IPS-20b (cell line): ENCODE data around the gene KCNG2.

Source experiments
- H3K27ac ChIP-seq: one replicate; pipeline ENCODE4 v1.5.1; 2013; ENCODE audit warnings: low read length
- H3K27me3 ChIP-seq: 2 replicates; pipeline ENCODE4 v1.6.1; 2013; ENCODE audit warnings: mild to moderate bottlenecking, low read length, inconsistent platforms; ENCODE audit not compliant: insufficient read depth
- H3K36me3 ChIP-seq: 2 replicates; pipeline ENCODE4 v1.6.1; 2013; ENCODE audit warnings: low read depth, mild to moderate bottlenecking, inconsistent platforms, low read length, moderate library complexity; ENCODE audit not compliant: insufficient read depth
- H3K4me1 ChIP-seq: 2 replicates; pipeline ENCODE4 v1.6.1; 2013; ENCODE audit warnings: mild to moderate bottlenecking, control low read depth, inconsistent platforms, low read length, moderate library complexity; ENCODE audit not compliant: insufficient read depth
- H3K4me3 ChIP-seq: 2 replicates; pipeline ENCODE4 v1.5.1; 2013; ENCODE audit warnings: mild to moderate bottlenecking, low read length, inconsistent platforms
- H3K9ac ChIP-seq: 2 replicates; pipeline ENCODE4 v1.6.1; 2013; ENCODE audit warnings: low read depth, mild to moderate bottlenecking, inconsistent platforms, low read length, moderate library complexity
- H3K9me3 ChIP-seq: 2 replicates; pipeline ENCODE4 v1.6.1; 2013; ENCODE audit warnings: mild to moderate bottlenecking, low read depth, low read length, inconsistent platforms; ENCODE audit not compliant: insufficient read depth

KCNG2 gene

GRCh38 chr18:79944126-79944731 lies 146.5 kb downstream of the KCNG2 start:
- Histone ChIP-seq H3K9me3 (no peaks in the 10 kb centered on the region), H3K4me3 (no peak overlapping the region), H3K27ac (no peak overlapping the region), H3K4me1 (no peaks in the 10 kb centered on the region), H3K9ac (no peak overlapping the region), H3K27me3 (peaks cover 6% of the 10 kb centered on the region; the same call in 1 of the 2 replicates), H3K36me3 (no peaks in the 10 kb centered on the region)

DNA sequence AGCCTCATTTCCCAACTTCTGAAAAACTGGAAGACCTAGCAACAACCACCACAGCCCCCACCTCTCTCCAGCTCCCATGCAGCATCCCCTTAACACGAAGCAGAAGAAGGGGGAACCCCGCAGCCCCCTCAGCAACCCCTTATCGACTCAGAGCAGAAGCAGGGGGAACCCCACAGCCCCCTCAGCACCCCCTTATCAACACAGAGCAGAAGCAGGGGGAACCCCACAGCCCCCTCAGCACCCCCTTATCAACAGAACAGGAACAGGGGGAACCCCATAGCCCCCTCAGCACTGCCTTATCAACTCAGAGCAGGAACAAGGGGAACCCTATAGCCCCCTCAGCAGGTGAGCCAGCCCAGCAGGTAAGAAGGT lies 147.0 kb downstream of the KCNG2 start:
- no peaks in the 10 kb centered on the region for H3K4me1 ChIP-seq
- no peak overlapping the region for H3K27ac ChIP-seq
- H3K27me3 ChIP-seq, result peaks cover 8% of the 10 kb centered on the region
- no peaks in the 10 kb centered on the region for H3K36me3 ChIP-seq
- H3K9ac ChIP-seq, result no peak overlapping the region
- H3K4me3 ChIP-seq, result no peak overlapping the region
- no peaks in the 10 kb centered on the region for H3K9me3 ChIP-seq

DNA sequence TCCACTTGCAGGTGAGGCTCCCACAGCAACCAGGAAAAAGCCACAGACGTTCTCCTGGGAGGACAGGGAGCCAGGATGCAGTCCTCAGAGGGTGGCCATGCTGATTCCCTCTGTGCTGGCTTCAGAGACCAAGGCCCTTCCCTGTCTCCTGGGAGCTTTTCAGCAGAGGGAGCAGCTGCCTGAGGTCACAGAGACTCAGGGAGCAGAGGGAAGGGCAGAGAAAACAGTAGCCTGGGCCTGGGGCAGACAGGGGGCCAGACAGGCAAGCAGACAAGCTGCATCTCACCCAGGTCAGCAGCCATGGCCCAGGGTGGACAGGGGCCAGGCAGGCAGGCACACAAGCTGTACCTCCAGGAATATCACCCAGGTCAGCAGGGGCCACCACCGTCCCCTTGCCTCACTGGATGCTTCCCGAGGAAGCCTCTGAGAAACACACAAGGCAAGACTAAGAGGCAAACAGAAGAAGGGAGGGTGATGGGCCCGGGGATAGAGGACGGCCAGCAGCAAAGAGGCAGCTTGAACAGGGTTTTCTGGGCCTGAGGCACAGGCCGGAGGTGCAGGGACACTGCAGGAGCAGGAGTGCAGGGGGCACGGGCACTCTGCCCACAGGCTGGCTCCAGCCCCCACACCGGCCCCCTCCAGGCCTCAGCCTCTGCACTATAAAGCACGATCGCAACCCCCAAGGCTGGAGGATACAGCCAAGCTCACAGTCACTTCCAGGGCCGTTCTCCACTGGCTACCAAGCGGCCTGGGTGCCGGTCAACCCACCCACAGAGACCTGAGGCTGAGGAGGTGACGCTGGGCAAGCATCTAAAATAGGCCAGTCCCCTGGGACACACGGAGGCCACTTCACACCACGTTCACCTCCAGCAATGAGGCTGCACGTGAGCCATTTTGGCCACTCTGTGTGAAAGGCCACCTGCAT lies 147.6 kb downstream of the KCNG2 start:
- Histone ChIP-seq H3K4me3 (no peak overlapping the region), H3K27me3 (peaks cover 14% of the 10 kb centered on the region), H3K4me1 (no peaks in the 10 kb centered on the region), H3K27ac (no peak overlapping the region), H3K9ac (no peak overlapping the region), H3K36me3 (no peaks in the 10 kb centered on the region), H3K9me3 (no peaks in the 10 kb centered on the region)

DNA sequence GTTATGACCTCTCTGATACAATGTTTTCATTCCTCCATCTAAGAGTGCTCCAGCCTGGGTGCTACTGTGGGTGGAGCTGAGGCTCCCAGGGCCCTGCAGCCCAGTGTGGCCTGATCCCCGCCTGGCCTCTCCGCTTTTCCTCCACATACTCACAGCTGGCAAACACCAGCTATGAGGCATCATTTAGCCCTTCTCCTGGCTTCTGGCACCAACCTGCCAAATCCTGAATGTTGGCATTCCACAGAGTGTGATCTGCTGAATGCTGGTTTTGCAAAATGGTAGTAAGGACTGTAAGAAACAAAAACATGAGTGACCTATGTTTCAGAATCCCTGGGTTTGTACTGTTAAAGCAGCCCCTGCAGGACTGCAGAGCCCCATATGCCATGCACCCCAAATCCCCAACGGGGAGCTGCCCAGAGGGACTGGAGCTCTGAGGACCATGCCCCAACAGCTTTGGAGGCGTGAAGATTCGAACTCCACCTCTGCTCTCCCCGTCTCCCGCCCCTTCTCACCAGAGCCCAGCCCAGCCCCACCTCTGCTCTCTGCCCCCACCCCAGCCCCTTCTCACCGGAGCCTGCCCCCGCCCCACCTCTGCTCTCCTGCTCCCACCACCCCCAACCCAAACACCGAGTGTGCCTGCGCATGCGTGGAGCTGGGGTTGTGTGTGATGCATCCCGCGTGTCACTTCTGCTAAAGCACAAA lies 149.5 kb downstream of the KCNG2 start:
- Histone ChIP-seq H3K9ac (no peak overlapping the region), H3K9me3 (no peaks in the 10 kb centered on the region), H3K36me3 (no peaks in the 10 kb centered on the region), H3K4me1 (no peaks in the 10 kb centered on the region), H3K4me3 (no peak overlapping the region), H3K27ac (no peak overlapping the region), H3K27me3 (peaks cover 24% of the 10 kb centered on the region)

DNA sequence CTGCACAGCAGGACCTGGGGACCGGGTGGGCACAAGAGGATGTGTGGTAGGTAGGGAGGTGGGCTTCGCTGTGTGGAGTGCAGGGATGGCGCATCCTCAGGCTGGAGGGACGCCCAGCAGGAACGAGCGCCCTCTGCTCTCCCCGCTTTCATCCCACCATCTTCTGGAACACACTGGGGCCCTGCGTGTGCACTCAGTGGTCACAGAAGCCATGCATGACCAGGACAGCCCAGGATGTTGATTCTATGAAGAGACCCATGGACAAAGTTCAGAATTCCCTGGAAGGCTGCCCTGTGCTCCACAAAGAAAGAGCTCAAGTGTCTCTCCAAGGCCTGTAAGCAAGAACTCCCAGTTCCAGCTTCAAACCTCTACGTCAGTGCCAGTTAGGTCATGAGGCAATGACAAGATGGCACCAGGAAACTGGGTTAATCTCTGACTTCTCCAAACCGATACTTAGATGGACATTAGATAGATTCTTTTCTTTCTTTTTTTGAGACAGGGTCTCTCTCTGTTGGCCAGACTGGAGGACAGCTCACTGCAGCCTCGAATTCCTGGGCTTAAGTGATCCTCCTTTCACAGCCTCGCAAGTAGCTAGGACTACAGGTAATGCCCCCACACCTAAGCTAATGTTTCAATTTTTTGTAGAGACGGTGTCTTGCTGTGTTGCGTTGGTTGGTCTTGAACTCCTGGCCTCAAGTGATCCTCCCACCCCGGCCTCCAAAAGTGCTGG lies 150.3 kb downstream of the KCNG2 start:
- Histone ChIP-seq H3K4me1 (no peaks in the 10 kb centered on the region), H3K27me3 (peaks cover 33% of the 10 kb centered on the region), H3K36me3 (no peaks in the 10 kb centered on the region), H3K4me3 (no peak overlapping the region), H3K9ac (no peak overlapping the region), H3K27ac (no peak overlapping the region), H3K9me3 (no peaks in the 10 kb centered on the region)

- Histone ChIP-seq H3K9ac (no peak overlapping the region), H3K9me3 (no peaks in the 10 kb centered on the region), H3K36me3 (no peaks in the 10 kb centered on the region), H3K4me3 (no peak overlapping the region), H3K27ac (no peak overlapping the region), H3K27me3 (peaks cover 41% of the 10 kb centered on the region), H3K4me1 (no peaks in the 10 kb centered on the region)
Measured at GRCh38 chr18:79948719-79949411, 151.1 kb downstream of the KCNG2 start.
